HG03442 (cell line): ENCODE results near the gene COPA.
"Not testable (repeated sequence)": the region's sequence is repeated elsewhere in the genome, so short reads cannot be mapped to it uniquely, and the experiment has no call there.

Experiments used
- ATAC-seq: cut with Tn5 transposase; IDR thresholded peaks from one replicate; pipeline ENCODE4 v1.9.1; 2021; ENCODE audit warnings: mild to moderate bottlenecking, moderate library complexity; ENCODE audit not compliant: unreplicated experiment

COPA gene

GRCh38 chr1:160328184-160328583 is 14.9 kb downstream of the COPA start:
- no peak for ATAC-seq

- no peak for ATAC-seq
Measured at GRCh38 chr1:160326418-160326817, 16.6 kb downstream of the COPA start.

- ATAC-seq = no peak
Measured at GRCh38 chr1:160325252-160325651, 17.8 kb downstream of the COPA start.

- ATAC-seq = no peak
Measured at GRCh38 chr1:160322831-160323230, 20.2 kb downstream of the COPA start.

- no peak for ATAC-seq
Measured at GRCh38 chr1:160315359-160315758, 27.7 kb downstream of the COPA start.

- ATAC-seq = no peak
Measured at GRCh38 chr1:160309571-160309970, 33.5 kb downstream of the COPA start.

GRCh38 chr1:160309185-160309557 is 33.9 kb downstream of the COPA start:
- ATAC-seq = no peak

- no peak for ATAC-seq
Measured at GRCh38 chr1:160308451-160309184, 34.4 kb downstream of the COPA start.

GRCh38 chr1:160307118-160307791 is 35.8 kb downstream of the COPA start:
- ATAC-seq = no peak

- ATAC-seq = no peak
Measured at GRCh38 chr1:160300173-160300572, 42.9 kb downstream of the COPA start.

- no peak for ATAC-seq
Measured at GRCh38 chr1:160296036-160296435, 47.0 kb downstream of the COPA start.

- ATAC-seq = no peak
Measured at GRCh38 chr1:160293020-160293968, 49.8 kb downstream of the COPA start.

GRCh38 chr1:160291248-160292220 is 51.5 kb downstream of the COPA start:
- peak; percentile 67 for ATAC-seq

- not testable (repeated sequence) for ATAC-seq
Measured at GRCh38 chr1:160287769-160288168, 55.3 kb downstream of the COPA start.

- no peak for ATAC-seq
Measured at GRCh38 chr1:160285506-160285905, 57.5 kb downstream of the COPA start.

- peak; percentile 98 for ATAC-seq
Measured at GRCh38 chr1:160284782-160285344, 58.2 kb downstream of the COPA start, which contains the start of gene PEX19. TSS of gene PEX19 (minus strand) at chr1:160285133. CDS start at chr1:160285124, 9 bp downstream.

GRCh38 chr1:160284220-160284781 is 58.7 kb downstream of the COPA start:
- no peak for ATAC-seq

- ATAC-seq = no peak
Measured at GRCh38 chr1:160282807-160283206, 60.2 kb downstream of the COPA start.

- ATAC-seq = no peak
Measured at GRCh38 chr1:160277987-160278386, 65.1 kb downstream of the COPA start.
